NCI-H748 (cell line): ENCODE measurements around the gene CFAP206.
A peak's percentile ranks its signal among the peaks of the same experiment; 100 is the strongest.
"Not testable (repeated sequence)": the region's sequence is repeated elsewhere in the genome, so short reads cannot be mapped to it uniquely, and the experiment has no call there.

Source experiments
- DNase-seq: peaks from one replicate; lab custom pipeline; 2025; ENCODE audit not compliant: unreplicated experiment; lab: John Stamatoyannopoulos, UW

CFAP206 gene

DNA sequence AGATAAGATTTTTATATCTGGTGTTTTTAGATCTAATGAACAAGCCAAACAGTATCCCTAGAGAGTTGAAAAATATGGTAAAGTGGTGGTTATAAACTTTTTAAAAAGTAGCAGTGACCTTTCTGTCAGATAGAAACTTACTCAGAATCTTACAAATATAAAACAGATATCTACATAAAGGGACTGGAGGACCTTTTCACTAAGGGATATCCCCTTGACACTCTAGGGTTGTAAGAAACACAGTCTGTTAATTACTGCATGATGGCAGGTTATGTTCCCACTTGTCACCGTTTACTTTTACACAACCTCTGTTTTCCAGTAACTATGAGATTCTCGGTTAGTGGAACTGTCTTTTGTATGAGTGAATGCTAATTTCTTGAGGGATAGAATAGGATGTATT, 11.5 kb downstream of the CFAP206 start:
- DNase-seq, result no peak

DNA sequence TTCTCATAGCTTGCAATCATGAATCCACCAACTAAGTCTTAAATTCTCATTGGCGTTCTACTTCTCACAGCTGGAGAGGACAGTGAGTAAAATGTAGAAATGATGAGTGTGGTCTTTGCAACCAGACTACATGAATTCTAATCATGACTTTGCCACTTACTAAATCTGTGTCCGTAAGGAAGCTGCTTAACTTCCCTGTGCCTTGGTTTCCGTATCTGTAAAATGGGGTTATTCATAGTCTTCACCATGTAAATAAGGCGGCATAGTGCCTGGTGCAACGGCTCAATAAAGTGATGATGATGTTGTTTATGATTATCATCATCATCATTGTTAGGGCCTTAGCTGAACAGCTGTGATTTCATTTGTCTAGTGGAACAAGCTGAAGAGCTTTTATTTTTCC, 12.6 kb downstream of the CFAP206 start:
- no peak for DNase-seq

DNA sequence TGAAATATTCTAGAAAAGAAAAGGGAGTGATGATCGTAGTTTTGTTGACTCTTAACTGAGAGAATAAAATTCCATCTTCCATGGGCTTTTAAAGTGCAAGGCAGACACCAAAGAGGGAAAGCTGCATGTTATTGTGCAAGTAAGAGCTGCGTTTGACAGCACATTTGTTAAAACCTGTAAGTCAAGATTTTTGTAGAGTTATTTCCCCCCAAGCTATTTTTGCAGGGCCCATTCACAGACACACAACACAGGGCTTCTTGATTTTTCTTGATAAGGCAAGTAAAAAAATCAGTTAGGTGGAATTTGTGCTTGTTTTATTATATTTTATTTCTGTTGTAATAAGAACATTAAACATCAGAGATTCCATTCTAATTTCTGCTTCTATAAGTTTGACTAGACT, 13.8 kb downstream of the CFAP206 start:
- DNase-seq, result no peak

DNA sequence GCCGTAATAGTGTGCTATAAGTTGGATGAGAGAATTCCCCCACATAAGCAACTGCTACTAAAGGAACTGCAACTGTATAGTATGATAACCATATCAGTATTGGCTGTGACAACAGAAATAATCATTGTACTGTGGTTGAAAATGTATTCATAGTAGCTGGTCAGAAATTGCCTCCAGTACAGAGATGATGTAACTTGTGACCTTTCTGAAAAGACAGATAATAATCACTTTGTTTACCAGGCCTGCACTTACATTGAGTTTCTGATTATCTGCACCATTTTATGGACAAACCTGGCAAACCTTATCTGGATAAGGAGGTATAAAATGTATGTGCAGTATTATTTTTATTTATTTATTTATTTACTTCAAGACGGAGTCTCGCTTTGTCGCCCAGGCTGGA, 19.0 kb downstream of the CFAP206 start:
- DNase-seq, result no peak

DNA sequence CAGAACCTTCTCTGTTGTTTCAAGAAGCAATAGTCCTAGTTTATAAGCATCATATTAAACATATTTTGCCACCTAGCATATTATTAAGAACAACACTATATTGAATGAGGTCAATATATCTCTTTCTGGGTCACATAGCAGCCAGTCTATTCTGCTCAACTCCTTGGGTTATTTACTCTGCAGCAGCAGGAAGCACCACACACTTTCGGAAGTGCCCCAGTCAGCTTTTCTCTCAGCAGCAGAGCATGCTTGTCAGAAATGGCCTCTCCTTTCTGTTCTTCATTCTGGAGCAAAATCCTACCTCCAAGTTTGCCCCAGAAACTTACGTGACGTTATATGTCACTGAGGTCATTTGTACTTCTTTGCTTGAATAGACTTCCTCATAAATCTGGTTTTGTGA, 22.7 kb downstream of the CFAP206 start:
- DNase-seq, result no peak

DNA sequence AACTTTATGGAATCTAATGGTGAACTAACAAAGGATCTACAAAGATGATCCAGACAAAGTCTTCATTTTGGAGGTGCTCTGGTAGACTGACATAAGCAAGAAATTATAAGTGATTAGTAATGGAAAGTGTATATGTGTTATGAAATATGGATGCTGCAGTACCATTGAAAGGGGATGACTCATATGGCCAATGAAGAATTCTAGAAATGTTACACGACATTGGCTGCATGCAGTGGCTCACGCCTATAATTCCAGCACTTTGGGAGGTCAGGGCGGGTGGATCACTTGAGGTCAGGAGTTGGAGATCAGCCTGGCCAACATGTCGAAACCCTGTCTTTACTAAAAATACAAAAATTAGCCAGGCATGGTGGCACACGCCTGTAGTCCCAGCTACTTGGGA, 23.5 kb downstream of the CFAP206 start:
- no peak for DNase-seq

DNA sequence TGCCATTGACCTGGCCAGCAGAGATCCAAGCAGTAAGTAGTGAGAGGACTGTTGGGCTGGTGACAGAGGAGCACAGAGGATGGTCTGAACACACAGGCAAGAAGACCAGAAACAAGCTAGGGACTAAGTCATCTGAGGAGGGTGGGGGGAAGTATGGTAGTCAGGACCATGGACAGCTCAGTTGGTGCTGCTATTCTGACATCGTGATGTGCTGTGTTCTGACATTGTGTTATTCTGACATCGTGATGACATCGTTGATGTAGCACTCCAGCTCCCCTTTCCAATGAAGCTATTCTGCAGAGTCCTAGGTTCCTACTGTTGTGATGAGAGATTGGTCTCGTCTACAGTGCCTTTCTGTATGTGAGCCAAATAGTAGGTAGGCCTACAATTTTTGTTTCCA, 28.7 kb downstream of the CFAP206 start:
- DNase-seq, result no peak

DNA sequence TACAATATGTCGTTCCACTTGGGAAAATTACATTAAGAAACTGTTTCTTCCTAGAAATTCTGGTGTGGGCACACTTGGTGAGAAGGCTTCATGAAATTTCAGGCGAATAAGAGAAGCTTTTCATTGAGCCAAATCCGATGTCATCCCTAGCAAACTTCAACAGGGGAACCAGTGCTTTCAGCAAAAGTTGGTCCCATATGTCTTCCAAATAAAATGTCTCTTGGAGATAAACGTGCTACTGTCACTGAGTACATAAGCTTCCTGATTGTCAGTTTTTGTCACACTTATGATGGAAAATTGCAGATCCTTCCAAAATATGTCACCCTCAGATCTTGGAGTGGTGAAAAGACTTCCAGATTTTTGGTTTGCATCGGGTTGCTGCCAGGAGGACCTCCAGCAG, 33.9 kb downstream of the CFAP206 start:
- DNase-seq, result no peak

DNA sequence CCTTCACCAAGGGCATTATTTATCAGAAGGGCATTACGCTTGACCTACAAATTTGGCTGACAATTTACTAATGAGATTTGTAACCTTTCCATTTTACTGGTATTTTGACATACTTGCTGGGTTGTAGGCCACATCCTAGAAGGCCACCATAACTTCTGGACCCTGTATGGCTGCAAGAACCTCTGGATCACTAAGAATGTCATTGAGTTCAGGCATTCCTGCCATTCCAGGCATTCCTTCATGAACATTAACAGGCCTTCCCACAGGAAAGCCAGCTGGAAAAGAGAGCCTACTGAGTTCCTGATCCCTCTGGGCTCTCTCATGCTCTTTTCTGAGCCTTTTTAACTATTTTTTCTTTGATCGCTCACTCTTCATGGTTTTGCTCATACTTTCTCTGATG, 36.6 kb downstream of the CFAP206 start:
- DNase-seq, result no peak

DNA sequence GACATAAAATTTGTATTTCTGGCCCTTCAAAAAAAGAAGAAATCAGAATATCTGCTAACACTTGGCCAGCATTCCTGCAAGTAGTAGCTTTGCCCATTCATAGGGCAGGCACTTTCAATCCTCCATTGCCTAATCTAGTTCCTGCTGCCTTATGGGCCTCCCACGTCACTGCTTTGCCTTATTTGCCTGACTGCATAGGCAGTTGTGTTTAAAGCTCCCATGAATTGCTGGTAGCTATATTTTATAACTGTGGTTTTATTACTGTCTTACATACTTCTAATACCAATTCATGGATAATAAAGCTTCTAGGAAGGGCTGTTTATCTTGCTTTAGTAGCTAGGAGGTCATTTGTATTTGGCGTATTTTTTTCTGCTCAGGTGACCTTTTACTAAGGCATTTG, 57.3 kb downstream of the CFAP206 start:
- DNase-seq, result no peak

DNA sequence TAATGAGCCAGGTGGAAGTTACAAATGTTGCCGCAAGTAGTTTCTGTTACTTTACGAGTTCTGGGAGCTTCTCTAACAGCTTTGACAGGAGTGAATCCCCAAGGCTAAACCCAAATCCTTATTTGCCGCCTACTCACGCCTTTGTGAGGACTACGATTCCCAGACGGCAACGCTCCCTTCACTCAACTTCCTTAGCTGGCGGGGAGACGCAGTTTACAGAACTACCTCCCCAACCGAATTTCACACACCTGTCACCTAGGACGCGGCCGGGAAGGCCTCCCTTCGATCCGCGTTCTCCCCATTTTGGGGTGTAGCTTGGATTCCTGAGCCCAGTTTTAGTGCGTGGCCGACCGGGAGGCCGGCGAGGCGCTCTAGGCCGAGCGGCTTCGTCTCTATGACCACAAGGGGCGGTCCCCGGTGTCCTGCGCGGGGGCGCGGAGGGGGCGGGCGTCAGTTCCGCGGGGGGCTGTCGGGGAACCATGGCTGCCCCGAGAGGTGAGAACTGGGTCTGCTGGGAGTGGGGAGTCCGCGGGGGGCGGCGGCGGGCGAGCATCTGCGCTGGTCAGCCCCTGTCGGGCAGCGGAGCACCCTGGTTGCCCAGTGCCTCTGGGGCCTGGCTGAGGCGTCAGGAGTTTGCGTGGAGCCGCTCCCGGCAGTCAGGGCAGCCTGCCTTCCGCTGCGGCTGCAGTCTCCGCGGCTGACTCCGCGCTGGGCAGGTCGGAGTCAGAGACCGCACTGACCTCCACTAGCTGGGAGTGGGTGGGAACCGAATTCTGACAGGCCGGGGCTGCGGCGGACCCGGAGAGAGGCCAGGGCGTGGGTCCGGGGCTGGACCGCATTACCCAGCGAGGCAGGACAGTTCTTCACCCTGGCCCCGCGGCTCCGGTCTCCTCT, 65.0 kb downstream of the CFAP206 start, which contains the start of gene SLC35A1:
SLC35A1 (plus strand) TSS at position 450 of the 894 bp plus-strand sequence; CDS start at position 480, 30 bp downstream.
- DNase-seq, result peak; percentile 88

DNA sequence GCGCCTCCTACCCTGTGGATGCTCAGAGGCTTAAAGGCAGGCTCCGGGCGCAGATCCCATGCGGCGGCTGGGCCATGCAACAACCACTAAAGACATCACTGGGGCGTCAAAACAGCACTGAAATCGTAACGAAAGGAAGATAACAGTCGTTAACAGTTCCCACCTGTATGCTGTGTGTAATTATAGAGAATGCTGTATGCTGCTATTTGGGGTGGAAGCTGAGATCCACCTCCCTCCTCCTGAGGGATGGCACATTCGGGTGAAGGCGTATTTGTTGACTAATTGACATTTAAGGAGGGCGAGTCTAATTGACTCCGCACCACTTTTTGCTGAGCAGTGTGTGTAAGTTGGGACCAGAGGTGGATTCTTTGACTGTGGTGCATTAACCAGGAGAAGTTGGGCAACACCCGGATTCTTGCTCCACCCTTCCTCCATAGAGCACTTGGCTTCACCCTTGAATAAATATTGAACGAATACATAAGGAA, 65.7 kb downstream of the CFAP206 start:
- peak; percentile 74 for DNase-seq

DNA sequence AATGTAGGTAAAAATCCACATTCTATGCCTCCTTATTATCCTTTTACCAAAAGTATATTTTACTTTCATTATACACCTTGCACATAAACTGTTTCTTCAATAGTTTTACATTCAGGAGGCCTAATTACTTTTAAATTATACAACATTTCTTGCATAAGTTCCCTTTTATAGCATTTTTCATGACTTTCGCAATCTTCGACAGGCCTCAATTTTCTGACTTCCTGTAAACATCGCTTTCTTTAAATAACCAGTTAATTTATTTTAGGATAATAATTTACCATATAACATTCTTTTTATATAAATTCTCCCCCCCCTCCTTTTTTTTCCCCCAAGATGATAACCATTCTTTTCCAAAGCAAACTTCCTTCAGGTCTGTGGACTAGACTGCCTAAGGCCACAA, 74.2 kb downstream of the CFAP206 start:
- no peak for DNase-seq

DNA sequence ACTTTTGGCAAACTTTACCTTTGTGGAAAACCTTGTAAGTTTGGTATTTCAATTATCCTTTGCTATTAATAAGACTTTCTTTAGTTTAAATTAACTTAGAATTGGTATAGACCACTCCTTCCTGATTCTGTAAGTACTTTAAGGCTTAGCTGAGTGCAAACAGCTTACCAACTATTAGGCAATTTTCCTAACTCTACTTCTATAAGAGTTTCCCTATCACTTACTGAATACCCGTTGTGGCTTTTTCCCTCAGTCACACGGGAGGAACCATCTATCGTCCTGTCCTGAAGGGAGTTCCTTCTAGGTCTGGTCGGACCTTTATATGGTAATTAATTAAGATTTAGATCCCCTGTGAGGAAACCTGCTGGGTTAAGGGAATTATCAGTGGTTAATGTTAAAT, 74.6 kb downstream of the CFAP206 start:
- DNase-seq, result no peak

DNA sequence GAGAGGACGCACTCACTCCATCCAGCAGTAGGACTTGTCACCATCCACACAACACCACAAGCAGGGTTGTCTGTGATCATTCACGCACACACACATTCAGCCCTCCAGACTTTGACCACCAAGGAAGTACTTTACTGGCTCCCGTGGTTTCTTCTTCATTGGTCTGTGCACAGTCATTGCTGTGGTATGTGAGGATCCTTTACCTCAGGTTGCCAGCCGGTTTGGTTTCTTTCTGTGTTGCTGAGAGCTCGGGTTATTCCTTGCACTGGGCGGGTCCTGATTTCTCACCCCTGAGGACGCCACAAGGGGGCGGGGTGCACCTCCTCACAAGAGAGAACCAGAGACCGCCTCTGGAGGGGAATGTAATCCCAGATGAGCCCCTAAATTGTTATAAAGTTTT, 76.2 kb downstream of the CFAP206 start:
- peak; percentile 5 for DNase-seq

DNA sequence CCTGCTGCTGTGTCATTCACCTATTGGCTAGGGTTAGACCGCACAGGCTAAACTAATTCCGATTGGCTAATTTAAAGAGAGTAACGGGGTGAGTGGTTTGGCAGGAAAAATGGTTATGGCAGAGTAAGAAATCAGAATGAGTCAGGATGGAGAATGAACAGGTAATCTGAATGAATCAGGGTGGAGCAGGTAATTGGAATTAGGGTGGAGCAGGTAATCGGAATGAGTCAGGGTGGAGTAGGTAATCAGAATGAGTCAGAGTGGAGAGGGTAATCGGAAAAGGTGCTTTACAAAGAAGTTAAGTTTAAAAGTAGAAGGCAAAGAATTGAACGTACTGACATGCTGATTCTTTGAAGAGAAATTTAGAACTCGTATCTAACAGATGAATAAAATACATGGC, 76.7 kb downstream of the CFAP206 start:
- DNase-seq, result no peak

DNA sequence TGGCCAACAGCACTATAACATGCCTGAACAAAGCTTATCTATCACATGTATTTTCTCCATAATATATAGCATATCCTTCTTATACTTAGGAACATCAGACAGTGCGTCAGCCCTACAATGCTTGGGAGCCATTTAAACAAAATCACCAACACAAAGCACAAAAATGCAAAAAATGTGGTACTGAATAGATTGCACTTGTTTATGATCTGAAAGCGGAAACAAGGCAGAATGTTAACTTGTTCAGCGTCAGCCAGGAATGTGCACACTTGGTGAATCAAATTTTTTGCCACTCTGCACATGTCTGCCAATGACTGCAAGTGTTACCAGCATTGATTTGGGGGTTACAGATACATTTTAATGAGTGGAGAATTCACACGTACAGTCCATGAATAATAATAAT, 79.8 kb downstream of the CFAP206 start:
- DNase-seq, result no peak

DNA sequence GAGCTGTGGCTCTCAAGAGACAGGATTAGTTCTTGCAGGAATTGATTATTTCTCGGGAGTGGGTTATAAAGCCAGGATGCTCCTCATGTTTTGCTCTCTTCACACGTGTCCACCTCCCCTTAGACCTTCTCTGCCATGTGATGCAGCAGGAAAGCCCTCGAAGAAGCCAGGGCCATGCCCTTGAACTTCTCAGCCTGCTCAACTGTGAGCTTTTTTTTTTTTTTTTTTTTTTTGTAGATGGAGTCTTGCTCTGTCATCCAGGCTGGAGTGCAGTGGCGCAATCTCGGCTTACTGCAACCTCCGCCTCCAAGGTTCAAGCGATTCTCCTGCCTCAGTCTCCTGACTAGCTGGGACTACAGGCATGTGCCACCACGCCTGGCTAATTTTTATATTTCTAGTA, 81.6 kb downstream of the CFAP206 start:
- not testable (repeated sequence) for DNase-seq

DNA sequence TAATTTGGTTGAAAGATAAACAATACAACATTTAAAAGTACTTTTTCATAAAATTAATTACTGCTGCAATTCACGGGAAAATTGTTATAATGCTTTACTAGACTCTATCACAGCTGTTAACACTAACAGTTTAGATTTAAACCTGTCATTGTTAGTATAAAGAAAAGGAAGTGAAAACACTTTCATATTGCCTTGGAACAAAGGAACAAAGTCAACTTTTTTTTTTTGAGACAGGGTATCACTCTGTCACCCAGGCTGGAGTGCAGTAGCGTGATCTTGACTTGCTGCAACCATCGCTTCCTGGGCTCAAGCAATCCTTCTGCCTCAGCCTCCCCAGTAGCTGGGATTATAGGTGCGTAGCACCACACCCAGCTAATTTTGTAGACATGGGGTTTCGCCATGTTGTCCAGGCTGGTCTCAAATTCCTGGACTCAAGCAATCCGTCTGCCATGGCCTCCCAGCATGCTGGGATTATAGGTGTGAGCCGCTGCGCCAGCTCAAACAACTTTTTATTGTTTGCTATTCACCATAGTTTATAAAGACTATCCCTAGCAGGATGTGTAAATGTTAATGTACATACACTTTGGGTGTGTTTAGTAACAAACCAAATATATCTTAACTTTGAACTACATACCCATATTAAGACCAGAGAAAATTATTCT, 87.1 kb downstream of the CFAP206 start:
- no peak for DNase-seq

DNA sequence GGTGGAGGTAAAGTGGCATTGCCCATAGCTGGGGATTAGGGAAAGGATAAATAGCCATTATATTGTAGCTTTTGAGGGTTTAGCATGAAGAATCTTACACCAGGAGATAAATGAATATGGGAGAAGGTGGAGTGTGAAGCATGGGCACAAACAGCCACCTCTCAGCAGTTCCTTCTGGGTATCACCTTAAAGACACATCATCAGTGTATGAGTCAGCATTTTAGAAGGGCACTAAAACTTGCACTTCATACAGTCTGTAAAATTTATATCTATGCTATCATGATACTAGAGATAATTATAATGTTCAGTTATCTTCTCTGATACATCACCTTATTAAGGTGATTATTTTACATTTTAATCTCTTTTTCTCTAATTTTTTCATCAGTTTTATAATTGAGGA, 90.3 kb downstream of the CFAP206 start:
- no peak for DNase-seq

DNA sequence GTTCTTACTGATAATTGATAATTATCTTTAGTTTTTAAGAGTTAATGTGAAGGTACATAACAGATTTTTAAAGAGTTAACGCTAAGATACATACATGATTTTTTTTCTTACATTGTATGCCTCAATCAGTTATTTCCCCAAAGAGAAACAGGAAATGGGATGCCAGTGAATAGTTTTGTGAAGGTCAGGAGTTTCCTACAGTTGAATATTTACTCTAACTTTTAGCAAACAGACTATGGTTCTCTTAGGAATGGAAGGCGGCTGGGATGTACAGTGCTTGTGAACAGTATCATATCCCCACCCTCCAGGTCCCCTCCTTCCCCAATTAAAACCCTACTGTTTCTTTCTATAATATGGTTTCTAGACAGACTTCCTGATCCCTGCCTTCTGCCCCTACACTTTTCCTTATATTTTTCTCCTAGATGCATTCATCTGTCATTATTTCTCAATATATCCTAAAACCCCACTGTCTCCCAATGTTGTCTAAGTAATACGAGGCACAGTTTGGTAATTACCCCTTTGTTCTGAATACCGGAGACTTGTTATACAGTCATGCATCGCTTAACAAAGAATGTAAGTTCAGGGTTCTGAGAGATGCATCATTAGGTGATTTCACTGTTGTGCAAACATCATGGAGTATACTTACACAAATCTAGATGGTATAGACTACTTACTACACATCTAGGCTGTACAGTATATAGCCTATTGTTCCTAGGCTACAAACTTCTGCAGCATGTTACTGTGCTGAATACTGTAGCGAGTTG, 94.2 kb downstream of the CFAP206 start:
- DNase-seq, result peak; percentile 43

DNA sequence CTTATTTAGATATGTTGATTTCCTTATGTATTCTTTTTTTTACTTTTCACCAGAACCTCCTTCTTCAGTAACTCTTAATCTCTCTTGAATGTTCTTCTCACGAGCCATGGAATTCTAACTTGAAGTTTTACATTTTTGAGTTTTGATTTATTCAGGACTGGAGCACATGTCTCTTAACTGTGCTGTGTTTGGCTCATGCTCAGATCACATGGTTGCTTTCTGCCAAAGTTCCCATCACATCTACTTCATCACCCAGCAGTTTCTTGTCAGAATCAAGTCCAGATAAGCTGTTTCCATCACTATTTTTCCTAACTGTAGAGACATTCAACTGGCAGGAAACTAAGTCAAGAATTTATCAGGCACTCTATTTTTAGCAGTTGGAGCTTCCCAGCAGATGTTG, 96.7 kb downstream of the CFAP206 start:
- DNase-seq, result no peak
